ENCODE results near the gene EFCAB3. TPM values are rescaled to one million over a fixed set of nuclear protein-coding genes. Genes with fewer than 3 reads are reported as not detected.

EFCAB3 gene
- total RNA-seq, 1 experiment from 2014 or later, result not detected

DNA sequence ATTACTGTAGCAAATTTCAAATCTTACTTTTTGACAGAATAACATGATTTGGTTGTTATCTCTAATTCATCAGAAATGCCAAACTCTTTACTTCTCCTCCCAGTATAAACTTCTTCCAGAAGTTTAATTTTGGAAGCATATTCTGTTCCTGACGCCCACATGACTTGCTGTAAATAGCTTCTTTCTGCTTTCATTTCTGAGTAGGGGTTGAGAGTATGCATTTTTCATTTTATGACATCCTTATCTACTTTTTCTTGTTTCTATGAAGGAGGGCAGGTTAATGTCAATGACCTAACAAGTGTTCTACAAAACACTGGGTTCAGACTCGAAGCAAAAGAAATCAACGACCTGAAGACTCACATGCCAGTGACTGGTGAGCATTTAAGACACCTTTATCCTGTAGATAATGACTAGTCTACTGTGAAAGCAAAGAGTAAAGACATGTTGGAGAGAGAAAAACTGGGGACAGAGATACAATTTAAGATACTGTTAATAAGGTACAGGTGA lies 36.5 kb upstream of the EFCAB3 start:
- Histone ChIP-seq H4K20me1 (ENCODE audit: insufficient read depth) (no peaks in the 10 kb centered on the region), H3K9ac (ENCODE audit: low read length) (no peak overlapping the region), H3K27ac (ENCODE audit: low read depth, low read length) (no peak overlapping the region), H2AFZ (ENCODE audit: low read depth, low read length, poor library complexity, severe bottlenecking) (no peak overlapping the region), H3K4me2 (ENCODE audit: low read length) (no peak overlapping the region), H3K4me3 (replicated peaks in 1 of 2; ENCODE audit: low read depth in 1 of 2, low read length in 2 of 2) (no peak overlapping the region), H3K79me2 (ENCODE audit: insufficient read depth, low read length) (no peaks in the 10 kb centered on the region), H3K36me3 (ENCODE audit: control insufficient read depth in 1 of 2, insufficient read depth in 2 of 2, low read length in 2 of 2) (no peaks in the 10 kb centered on the region), H3K4me1 (ENCODE audit: control insufficient read depth in 1 of 2, insufficient read depth in 2 of 2, low read length in 2 of 2) (no peaks in the 10 kb centered on the region), H3K9me2 (ENCODE audit: insufficient read depth) (no peaks in the 10 kb centered on the region), H3K9me3 (ENCODE audit: control insufficient read depth in 1 of 2, insufficient read depth in 1 of 2, low read depth in 1 of 2, low read length in 2 of 2) (no peaks in the 10 kb centered on the region), H3K27me3 (ENCODE audit: insufficient read depth, low read length) (no peaks in the 10 kb centered on the region)
- ATAC-seq, result no peak
- no peak for DNase-seq (ENCODE audit: low read depth, low spot score)
- intact Hi-C loops (cut with micrococcal nuclease), result no loop called here
- ChIA-PET RAD21 (ENCODE audit: low non-redundant PET in 1 of 2, low total read pairs in 2 of 2, uncharacterized antibody in 2 of 2, unreplicated experiment in 2 of 2) (no interaction called here), CTCF (no interaction called here), POLR2A (no interaction called here)
- TF ChIP-seq ZNF274 (IDR thresholded peaks at IDR 0.05; ENCODE audit: low read depth, low read length) (no peak), YY1 (IDR thresholded peaks at IDR 0.05; ENCODE audit: extremely low read depth, insufficient replicate concordance, low read depth, low read length) (no peak), FOSL1 (IDR thresholded peaks at IDR 0.05; ENCODE audit: low read depth) (no peak), CBX3 (IDR thresholded peaks at IDR 0.05; ENCODE audit: low read depth) (no peak), SP1 (IDR thresholded peaks at IDR 0.05; ENCODE audit: low read depth) (no peak), POLR2AphosphoS5 (IDR thresholded peaks at IDR 0.05; ENCODE audit: low read depth, low read length) (no peak), RAD21 (IDR thresholded peaks at IDR 0.05; ENCODE audit: low read depth) (no peak), POLR2A (IDR thresholded peaks at IDR 0.05; ENCODE audit: borderline replicate concordance, extremely low read depth, insufficient read depth, insufficient read length) (no peak), SIN3A (IDR thresholded peaks at IDR 0.05; ENCODE audit: low read depth) (no peak), CEBPB (IDR thresholded peaks at IDR 0.05; ENCODE audit: low read depth) (no peak), ELF1 (IDR thresholded peaks at IDR 0.05; ENCODE audit: borderline replicate concordance, low read depth) (no peak)
- TF ChIP-seq, protein P1, sequence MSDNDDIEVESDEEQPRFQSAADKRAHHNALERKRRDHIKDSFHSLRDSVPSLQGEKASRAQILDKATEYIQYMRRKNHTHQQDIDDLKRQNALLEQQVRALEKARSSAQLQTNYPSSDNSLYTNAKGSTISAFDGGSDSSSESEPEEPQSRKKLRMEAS (IDR thresholded peaks at IDR 0.05), result no peak
- TF ChIP-seq, protein P2, sequence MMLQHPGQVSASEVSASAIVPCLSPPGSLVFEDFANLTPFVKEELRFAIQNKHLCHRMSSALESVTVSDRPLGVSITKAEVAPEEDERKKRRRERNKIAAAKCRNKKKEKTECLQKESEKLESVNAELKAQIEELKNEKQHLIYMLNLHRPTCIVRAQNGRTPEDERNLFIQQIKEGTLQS (IDR thresholded peaks at IDR 0.05), result no peak
- TF ChIP-seq, protein P3, sequence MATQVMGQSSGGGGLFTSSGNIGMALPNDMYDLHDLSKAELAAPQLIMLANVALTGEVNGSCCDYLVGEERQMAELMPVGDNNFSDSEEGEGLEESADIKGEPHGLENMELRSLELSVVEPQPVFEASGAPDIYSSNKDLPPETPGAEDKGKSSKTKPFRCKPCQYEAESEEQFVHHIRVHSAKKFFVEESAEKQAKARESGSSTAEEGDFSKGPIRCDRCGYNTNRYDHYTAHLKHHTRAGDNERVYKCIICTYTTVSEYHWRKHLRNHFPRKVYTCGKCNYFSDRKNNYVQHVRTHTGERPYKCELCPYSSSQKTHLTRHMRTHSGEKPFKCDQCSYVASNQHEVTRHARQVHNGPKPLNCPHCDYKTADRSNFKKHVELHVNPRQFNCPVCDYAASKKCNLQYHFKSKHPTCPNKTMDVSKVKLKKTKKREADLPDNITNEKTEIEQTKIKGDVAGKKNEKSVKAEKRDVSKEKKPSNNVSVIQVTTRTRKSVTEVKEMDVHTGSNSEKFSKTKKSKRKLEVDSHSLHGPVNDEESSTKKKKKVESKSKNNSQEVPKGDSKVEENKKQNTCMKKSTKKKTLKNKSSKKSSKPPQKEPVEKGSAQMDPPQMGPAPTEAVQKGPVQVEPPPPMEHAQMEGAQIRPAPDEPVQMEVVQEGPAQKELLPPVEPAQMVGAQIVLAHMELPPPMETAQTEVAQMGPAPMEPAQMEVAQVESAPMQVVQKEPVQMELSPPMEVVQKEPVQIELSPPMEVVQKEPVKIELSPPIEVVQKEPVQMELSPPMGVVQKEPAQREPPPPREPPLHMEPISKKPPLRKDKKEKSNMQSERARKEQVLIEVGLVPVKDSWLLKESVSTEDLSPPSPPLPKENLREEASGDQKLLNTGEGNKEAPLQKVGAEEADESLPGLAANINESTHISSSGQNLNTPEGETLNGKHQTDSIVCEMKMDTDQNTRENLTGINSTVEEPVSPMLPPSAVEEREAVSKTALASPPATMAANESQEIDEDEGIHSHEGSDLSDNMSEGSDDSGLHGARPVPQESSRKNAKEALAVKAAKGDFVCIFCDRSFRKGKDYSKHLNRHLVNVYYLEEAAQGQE (IDR thresholded peaks at IDR 0.05; ENCODE audit: low read depth), result no peak
- no TSS peak for BruUV-seq (replicated peaks)
